ENCODE measurements around the gene DNAJC16.
"Not testable (repeated sequence)": the region's sequence is repeated elsewhere in the genome, so short reads cannot be mapped to it uniquely, and the experiment has no call there.

DNAJC16 gene

DNA sequence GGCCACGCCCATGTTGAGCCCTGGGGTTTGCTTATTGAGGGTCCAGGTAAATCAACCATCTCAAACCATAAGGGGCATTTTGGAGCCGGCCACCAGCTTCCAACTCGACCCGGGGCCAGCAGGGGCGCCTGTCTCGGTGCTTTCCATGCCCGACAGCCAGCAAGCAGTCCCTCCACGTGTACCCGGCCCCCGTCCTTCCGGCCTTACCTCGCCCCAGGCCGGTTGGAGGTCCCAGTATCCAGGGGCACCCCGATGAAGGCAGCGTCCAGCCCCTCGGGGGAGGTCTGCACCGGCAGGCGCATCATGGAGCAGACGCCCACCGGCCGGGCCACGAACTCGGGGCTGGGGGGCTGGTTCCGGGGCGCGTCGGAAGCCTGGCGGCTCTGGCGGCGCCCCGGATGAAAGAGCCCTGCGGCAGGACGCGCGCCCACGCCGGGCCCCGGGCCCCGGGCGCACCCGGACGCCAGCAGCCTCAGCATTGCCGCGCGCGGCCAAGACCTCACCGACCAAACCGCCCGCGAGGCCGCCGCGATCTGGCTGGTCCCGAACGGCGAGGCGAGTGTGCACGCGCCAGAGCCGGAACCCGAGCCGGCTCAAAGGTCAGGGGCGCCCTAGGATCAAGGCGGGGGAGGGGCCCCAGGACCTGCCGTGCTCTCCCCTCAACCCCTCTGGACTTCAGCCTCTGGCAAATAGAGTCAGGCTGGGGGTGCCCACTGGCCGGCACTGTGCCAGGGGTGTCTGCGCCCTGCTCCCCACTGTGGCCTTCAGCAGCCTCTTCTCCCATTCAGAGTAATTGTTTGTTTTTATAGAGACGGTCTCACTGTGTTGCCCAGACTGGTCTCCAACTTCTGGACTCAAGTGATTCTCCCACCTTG lies 58.1 kb downstream of the DNAJC16 start, which contains the start of gene AGMAT:
Gene AGMAT, minus strand, starts transcription at position 563 of the 875 bp plus-strand sequence. Its CDS starts 84 bp downstream, at position 479.
- peak; percentile 24 for DNase-seq

DNA sequence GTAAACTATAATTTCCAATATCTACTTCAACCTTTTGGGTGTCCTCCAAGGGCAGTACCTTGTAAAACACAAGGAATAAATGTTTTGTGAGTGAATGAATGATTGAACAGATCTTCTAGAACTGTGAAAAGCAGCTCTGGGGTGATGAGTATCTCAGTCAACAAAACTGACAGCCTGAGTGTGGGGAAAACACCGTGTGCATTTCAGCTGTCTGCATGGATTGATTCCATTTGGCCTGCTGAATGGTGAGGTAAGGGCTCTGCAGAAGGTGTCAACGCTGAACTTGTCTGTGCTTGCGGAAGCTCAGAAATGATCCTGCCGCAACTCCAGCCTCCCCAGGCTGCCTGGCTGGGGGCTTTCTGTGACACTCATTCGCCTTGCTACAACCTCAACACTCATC lies 65.6 kb downstream of the DNAJC16 start:
- no peak for DNase-seq

- DNase-seq = no peak
Measured at GRCh38 chr1:15595809-15596617, 69.4 kb downstream of the DNAJC16 start.

GRCh38 chr1:15598436-15598835 lies 71.8 kb downstream of the DNAJC16 start:
- DNase-seq = peak; percentile 11

GRCh38 chr1:15603050-15603965 lies 76.7 kb downstream of the DNAJC16 start:
- DNase-seq = peak; percentile 90

DNA sequence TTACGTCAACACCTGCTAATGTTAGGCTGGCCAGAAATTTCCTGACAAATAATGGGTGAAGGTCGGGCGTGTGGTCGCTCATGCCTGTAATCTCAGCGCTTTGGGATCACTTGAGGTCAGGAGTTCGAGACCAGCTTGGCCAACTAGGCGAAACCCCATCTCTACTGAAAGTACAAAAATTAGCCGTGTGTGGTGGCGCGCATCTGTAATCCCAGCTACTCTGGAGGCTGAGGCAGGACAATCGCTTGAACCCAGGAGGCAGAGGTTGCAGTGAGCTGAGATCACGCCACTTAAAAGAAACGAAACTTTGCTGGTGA lies 77.3 kb downstream of the DNAJC16 start:
- DNase-seq = not testable (repeated sequence)

GRCh38 chr1:15604400-15604799 lies 77.8 kb downstream of the DNAJC16 start:
- DNase-seq = not testable (repeated sequence)

DNA sequence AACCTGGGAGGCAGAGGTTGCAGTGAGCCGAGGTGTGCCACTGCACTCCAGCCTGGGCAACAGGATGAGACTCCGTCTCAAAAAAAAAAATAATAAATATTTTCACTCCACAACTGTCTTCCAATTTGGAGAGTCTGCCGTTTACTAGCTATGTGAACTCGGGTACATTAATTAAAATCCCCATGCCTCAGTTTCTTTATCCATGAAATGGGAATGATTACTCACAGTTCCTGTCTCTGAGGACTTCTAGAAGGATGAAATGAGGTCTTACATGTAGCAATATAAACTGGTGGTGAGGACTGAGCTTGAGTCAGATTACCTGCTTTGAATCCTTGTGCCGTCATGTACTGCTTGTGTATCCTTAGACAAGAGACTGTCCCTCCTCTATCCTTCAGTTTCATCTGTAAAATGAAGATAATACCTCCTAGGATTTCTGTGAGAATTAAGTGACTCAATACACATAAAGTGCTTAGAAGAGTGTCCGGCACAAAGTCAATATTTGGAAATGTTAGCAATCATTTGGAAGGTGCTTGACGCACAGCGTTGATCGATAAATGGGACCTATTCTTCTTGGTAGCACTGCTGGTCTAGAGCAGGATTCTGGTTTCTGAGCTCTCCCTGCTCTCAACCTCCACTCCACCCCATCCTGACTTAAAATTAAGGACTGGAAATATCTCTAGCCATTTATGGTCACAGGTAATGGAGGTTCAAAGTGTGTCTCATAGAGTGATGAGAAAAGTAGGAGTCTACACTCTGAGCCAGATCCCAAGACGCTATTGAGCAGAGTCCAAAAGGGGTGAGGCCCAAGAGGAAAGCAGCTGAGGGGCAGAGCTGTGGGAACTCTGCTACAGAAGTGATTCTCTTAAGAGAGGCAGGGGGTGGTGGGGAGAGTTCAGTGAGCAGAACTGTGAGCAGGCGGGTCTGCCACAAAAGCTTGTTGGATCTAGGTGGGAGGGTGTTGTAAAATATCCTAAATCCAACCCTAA lies 79.0 kb downstream of the DNAJC16 start:
- no peak for DNase-seq

DNA sequence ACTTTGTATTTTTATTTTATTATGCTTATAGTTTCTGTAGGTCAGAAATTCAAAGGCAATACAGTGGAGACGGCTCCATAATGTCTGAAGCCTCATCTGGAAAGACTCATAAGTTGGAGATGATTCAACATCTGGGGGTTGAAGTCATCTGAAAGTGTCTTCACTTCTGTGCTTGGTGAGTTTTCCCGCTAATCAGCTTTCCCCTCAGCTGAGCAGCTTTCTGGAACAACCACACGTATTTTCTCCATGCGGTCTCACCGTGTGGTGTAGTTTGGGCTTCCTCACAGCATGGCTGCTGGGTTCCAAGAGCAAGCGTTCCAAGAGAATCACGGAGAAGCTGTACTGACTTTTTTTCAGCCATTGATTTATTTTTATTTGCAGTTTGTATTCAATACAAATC lies 83.0 kb downstream of the DNAJC16 start:
- DNase-seq = no peak

- no peak for DNase-seq
Measured at GRCh38 chr1:15610167-15610566, 83.5 kb downstream of the DNAJC16 start.

DNA sequence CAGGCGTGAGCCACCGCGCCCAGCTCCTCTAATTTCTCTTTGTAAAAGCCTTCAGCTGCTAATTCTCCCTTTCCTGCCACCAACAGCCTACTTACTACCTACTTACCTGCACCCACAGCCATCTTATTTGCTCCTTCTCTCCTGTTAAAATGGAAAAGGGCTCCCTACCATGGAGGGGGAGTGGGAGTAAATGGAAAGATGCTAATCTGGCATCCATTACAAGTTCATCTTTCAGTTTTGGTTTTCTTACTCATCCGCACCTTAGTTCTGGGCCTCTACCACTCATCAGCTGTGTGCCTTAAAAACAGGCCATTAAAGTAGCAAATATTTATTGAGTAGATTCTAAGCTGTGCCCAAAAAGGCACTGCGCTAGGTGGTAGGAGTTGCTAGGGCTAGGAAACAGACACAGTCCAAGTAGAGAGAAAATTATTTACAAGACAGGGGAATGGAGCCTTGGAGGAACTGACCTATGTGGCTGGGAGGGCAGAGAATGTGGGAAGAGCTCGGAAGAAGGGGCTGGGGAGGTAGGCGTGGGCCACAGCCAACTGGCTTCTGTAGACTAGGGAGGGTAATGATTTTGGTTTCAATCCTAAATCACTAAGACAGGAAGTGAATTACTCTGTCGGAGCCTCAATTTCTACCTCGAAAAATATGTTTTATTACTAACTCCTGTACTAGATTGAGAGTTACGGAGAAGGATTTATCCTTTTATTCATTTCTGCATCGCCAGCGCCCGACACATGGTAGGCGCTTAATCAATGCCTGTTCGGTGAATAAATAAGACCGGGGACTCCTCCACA lies 89.9 kb downstream of the DNAJC16 start:
- peak; percentile 43 for DNase-seq

- DNase-seq = peak; percentile 98
Measured at GRCh38 chr1:15617173-15618076, 90.8 kb downstream of the DNAJC16 start, which contains the start of gene DDI2. TSS of gene DDI2 (plus strand) at chr1:15617458. CDS start at chr1:15617671, 213 bp downstream.

- DNase-seq = peak; percentile 9
Measured at GRCh38 chr1:15618077-15618654, 91.5 kb downstream of the DNAJC16 start.

GRCh38 chr1:15618655-15619525 lies 92.2 kb downstream of the DNAJC16 start:
- DNase-seq = peak; percentile 79

- peak; percentile 85 for DNase-seq
Measured at GRCh38 chr1:15620155-15620545, 93.5 kb downstream of the DNAJC16 start.

GRCh38 chr1:15620902-15621682 lies 94.4 kb downstream of the DNAJC16 start:
- DNase-seq = no peak

- DNase-seq = no peak
Measured at GRCh38 chr1:15621975-15622374, 95.3 kb downstream of the DNAJC16 start.

Data from HCEC 1CT (cell line).